H1 (cell line): ENCODE results near the gene SSX2IP. TPM values are rescaled to one million over a fixed set of nuclear protein-coding genes. Genes with fewer than 3 reads are reported as not detected.

ENCODE experiments used
- TBP ChIP-seq: IDR thresholded peaks from 2 replicates; pipeline ENCODE4 v1.6.1; 2011; ENCODE audit warnings: low read depth, low read length, improper control_type of control experiment
- polyA plus RNA-seq, 7 experiments: library from polyadenylated mRNA; depleted of rRNA in 3 of 7; stranded (reverse) in 5 of 7; unstranded in 2 of 7; fragments of >200 nt in 5 of 7; fragments of 200-250 nt in 2 of 7; gene quantifications; 1 replicate in 5 of 7; 2 replicates in 1 of 7; 4 replicates in 1 of 7; pipeline versions ENCODE4 v1.2.1 to v1.2.3, GENCODE V29; 2011 to 2013; ENCODE audit warnings: missing spikeins in 2 of 7, mixed read lengths in 2 of 7
- total RNA-seq: library from RNA; stranded (reverse); fragmentation: NEBNext Ultra II Directional; extraction: Animal tissue kit (Norgen Biotek cat#: 25700); gene quantifications from 2 replicates; pipeline ENCODE4 v1.2.1, GENCODE V29; 2021
- TF ChIP-seq, protein P1 (sequence below), 3 experiments: IDR thresholded peaks; 1 replicate in 2 of 3; 2 replicates in 1 of 3; pipeline versions ENCODE4 v1.5.1 to v1.6.1; 2011; ENCODE audit warnings: low read length in 3 of 3, mild to moderate bottlenecking in 3 of 3, inconsistent platforms in 2 of 3, low read depth in 1 of 3, moderate library complexity in 1 of 3; ENCODE audit not compliant: insufficient read depth in 1 of 3; ENCODE audit errors: control extremely low read depth in 1 of 3

The SSX2IP gene
- total and polyA plus RNA-seq, 2 of the 8 experiments (the other 6 are each of a cell fraction or from before 2014, with no cell fraction given) = 4.0 to 31.3 TPM

DNA sequence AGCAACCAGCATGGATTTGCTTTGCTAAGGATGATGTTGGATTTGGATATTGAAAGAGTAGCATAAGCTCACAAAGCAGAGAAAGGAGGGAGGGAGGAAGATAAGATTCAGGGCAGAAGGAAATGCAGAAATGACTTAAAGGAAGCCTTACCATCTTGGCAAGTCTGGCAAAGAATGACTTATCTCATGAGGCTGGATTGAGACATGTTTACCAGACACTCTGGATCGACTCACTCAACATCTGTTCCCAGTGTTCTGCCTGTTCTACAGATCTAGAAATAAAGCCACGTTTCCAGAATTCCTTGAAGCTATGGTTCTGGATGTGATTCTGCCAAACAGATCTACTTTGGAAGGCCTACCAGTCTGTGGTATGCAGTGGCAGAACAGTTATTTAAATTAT is 77.2 kb downstream of the SSX2IP start (continued):
- TF ChIP-seq, protein P1, sequence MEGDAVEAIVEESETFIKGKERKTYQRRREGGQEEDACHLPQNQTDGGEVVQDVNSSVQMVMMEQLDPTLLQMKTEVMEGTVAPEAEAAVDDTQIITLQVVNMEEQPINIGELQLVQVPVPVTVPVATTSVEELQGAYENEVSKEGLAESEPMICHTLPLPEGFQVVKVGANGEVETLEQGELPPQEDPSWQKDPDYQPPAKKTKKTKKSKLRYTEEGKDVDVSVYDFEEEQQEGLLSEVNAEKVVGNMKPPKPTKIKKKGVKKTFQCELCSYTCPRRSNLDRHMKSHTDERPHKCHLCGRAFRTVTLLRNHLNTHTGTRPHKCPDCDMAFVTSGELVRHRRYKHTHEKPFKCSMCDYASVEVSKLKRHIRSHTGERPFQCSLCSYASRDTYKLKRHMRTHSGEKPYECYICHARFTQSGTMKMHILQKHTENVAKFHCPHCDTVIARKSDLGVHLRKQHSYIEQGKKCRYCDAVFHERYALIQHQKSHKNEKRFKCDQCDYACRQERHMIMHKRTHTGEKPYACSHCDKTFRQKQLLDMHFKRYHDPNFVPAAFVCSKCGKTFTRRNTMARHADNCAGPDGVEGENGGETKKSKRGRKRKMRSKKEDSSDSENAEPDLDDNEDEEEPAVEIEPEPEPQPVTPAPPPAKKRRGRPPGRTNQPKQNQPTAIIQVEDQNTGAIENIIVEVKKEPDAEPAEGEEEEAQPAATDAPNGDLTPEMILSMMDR (IDR thresholded peaks at IDR 0.05; ENCODE audit: control extremely low read depth in 1 of 3, insufficient read depth in 1 of 3, low read depth in 1 of 3, low read length in 3 of 3) = no peak
- TF ChIP-seq TBP = no peak
